IPS-11a (cell line): Measurements from ENCODE around the gene HS6ST2.
"Not testable (repeated sequence)": the region's sequence is repeated elsewhere in the genome, so short reads cannot be mapped to it uniquely, and the experiment has no call there.

ENCODE experiments used
- H3K4me3 ChIP-seq: one replicate; pipeline ENCODE4 v1.5.1; 2013; ENCODE audit warnings: low read depth, low read length, control low read depth

The HS6ST2 gene

DNA sequence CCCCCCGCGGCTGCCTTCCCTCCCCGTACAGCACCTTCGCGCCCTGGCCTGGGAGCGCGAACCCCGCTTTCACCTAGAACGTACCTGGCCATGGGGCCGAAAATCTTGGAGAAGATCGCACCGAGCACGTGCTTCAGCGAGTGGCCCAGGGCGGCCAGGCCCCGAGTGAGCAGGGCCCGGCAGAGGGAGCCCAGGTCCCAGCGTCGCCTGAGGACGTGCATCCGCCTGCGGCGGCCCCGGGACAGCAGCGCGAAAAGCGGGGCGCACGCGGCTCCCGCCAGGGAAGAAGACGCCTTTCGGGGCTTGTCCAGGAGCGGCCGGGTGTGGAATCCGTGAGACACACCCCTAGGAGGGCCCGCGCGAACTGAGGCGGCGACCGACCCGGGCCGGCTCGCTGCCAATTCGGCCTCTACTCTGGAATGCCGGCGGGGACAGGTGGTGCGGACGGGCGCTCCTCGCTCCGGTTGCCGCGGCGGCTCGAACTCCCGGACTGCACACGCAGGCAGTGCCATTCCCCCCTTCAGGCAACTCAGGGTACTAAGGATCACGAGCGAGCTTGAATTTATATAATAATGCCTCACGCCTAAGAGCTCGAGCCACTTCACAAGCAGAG is at the start of gene HS6ST2:
TSS of gene HS6ST2 (minus strand) at position 539 of the 613 bp plus-strand sequence.
- H3K4me3 ChIP-seq: peak within 1 kb of the TSS; percentile 27

- no peak overlapping the region for H3K4me3 ChIP-seq
Observed at GRCh38 chrX:133007458-133007857, 49.0 kb upstream of the HS6ST2 start.

DNA sequence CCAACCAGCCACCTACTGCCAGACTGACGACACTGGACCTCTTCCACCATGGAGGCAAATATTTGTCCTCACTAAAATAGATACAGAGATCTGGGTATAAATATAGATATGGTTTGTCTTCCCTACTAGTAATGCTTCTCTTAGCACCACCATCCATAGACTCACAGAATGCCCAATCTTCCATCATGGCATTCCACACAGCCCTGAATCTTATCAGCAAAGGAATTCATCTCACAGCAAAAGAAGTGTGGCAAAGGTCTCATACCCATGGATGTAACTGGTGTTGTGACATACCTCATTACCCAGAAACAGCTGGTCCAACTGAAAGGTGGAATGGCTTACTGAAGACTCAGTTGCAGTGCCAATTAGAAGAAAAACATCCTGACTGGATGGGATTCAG is 47.2 kb upstream of the HS6ST2 start:
- H3K4me3 ChIP-seq: no peak overlapping the region

GRCh38 chrX:133005042-133005441 is 46.6 kb upstream of the HS6ST2 start:
- no peak overlapping the region for H3K4me3 ChIP-seq

GRCh38 chrX:132999209-132999608 is 40.8 kb upstream of the HS6ST2 start:
- no peak overlapping the region for H3K4me3 ChIP-seq

- no peak overlapping the region for H3K4me3 ChIP-seq
Observed at GRCh38 chrX:132990835-132991234, 32.4 kb upstream of the HS6ST2 start.

DNA sequence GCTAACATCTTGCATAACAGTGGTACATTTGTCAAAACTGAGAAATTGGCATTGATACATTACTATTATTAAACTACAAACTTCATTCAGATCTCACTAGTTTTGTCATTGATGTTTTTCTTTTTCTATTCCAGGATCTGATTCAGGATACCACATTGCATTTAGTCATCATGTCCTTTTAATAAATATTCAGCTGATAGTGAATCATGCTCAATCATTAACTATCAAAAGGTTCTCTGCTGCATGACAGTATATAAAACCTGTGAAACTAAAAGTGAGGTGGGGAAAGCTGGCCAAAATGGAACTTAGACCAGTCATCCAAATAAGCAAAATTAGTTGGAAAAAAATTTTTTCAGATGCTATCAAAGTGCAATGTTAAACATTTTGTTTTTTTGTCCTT is 28.1 kb upstream of the HS6ST2 start:
- H3K4me3 ChIP-seq: no peak overlapping the region

DNA sequence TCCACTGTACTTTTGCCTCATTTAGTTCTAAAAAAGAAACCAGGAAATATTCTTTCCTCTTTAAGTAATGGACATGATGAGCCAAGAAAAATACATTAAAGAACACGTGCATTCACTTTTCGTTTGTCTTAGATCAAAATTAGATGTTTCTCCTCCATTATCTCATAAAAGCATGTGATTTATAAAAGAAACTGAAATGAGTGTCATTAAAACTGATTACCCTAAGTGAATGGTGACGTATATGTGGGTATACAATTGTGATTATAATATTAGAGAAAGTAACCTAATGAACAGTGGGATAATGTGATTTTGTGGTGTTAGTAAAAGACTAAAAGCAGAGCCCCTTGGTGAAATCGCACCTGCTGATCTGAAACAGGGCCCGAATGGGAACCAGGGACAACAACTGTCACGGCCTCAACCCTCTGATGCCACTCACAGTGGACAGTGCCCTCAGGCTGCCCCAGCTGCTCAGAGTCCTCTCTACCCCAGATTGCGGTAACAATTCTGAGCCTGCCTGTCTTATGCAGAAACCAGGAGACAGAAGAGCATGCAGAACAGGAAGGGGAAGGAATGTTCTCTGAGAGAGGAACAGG is 25.7 kb upstream of the HS6ST2 start:
- no peak overlapping the region for H3K4me3 ChIP-seq

- H3K4me3 ChIP-seq: no peak overlapping the region
Observed at GRCh38 chrX:132983496-132983895, 25.1 kb upstream of the HS6ST2 start.

GRCh38 chrX:132980035-132980434 is 21.6 kb upstream of the HS6ST2 start:
- not testable (repeated sequence) for H3K4me3 ChIP-seq

DNA sequence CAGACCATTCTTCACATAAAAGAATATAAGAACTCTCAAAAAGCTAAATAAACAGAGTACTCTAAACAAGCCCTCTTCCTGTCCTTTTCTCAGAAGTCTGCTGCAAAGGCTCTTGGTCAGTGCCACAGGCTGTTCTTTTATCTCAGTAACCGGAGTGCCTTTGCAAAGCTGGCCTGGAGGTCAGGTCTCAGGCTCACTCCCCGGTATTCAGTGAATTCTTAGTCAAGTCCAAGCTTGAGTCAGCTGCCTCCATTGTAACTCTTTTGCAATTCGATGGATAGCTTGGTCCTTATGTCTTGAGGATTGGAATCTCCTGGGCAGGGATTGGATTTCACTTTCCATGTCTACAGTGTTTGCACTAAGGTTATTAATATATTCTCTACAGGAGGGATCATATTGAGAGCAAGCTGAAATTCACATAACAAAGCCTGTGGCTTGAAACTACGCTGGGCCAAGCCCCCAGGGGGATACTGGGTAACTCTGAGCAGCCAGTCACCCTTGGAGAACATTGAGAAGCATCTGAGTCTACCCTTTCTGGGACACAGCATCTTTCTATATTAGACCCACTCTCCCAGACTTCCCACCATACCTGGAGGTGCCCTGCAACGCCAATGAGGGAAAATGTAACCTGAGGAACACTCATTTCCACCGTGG is 10.0 kb upstream of the HS6ST2 start:
- no peak overlapping the region for H3K4me3 ChIP-seq

DNA sequence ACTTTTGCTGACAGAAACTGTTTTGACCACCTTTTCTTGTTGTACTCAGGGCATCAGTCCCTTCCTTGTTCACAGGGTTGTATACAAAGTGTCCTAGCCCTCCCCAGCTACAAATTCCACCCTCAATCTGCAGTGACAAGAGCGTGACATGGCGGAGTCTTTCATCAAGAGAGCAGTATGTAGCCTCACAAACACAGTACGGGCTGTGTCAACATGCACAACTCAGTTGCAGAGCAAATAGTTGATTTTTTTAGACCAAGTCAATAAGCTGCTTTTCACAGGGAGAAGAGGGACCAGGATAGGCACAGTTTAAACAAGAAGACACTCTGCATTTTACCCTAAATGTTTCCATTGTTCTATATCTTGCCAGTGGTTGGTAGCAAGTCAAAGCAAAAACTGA is 8.6 kb upstream of the HS6ST2 start:
- no peak overlapping the region for H3K4me3 ChIP-seq

DNA sequence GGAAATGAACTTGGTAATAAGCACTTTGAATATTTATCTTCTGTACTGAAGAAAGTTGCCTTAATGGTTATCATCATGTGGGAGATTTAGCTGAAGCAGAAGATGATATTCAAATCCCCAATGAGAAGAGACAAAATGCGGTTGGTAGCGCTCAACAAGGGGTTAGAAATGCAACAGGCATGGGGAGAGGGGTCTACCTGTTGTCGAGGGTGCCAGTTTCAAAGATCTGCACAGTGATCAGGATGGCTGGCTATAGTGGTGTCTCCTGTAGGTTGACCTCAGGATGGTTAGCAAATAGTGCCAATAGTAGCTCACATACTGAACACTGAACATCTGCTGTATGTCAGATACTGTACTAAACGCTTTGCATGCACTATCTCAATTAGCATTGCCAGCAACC is 7.0 kb upstream of the HS6ST2 start:
- no peak overlapping the region for H3K4me3 ChIP-seq

DNA sequence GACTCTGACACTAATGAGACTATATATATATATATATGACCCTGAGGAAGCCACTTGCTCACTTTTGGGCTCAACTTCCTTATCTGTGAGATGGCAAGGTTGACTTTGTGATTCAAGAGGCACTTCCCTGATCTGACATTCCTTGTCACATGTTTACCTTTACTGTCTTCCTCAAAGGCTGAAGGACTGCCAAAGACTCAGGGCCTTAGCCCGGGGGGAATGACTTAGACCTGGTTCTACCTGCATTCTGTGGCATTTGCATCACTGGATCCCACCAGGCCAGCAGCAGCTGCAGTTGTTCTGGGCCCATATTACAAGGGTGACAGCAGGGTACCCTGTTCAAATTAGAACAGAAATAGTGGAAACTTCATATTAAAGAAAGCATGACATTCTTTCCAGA is 3.1 kb upstream of the HS6ST2 start:
- H3K4me3 ChIP-seq: no peak overlapping the region

DNA sequence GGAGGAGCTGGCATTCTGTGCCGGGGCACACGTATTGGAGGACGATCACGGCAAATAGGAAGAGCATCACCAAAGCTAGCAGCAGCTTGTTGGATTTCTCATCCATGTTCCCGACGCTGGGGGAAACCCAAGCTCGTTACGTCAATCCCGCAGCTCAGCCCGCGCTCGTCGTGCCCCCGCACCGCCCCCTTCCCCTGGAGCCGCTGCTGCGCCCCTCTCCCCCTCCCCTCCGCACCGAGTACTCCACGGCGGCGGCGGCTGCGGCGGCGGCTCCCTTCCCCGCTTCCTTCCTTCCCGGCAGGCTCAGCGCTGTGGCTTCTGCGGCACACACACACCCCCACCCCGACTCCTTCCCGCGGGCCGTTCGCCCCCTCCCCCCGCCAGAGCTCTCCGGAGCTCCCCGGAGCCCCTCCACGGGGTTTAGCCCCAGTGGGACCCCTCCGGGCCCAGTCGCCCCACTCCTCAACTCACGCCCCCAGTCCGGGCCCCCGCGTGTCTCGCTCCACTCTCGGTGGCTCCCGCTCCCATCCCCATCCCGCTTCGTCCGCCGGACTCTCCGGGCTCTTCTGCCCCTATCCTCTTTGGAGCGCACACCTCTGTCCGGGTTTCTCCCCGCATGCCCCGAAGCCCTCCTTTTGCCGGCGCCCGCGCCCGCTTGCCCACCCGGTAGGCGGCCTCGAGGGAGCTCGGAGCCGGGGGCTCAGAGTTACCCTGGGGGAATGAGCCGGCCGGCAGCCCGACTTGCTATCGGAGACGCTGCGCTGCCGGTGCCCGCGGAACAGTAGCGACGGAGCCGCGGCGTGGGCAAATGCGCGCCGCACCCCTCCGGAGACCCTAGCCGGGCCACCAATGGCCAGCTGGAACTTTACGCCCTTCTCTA is 978 bp downstream of the HS6ST2 start:
- H3K4me3 ChIP-seq: peak overlapping the region; percentile 48

GRCh38 chrX:132956421-132957210 is 1.8 kb downstream of the HS6ST2 start:
- peak overlapping the region; percentile 48 for H3K4me3 ChIP-seq

DNA sequence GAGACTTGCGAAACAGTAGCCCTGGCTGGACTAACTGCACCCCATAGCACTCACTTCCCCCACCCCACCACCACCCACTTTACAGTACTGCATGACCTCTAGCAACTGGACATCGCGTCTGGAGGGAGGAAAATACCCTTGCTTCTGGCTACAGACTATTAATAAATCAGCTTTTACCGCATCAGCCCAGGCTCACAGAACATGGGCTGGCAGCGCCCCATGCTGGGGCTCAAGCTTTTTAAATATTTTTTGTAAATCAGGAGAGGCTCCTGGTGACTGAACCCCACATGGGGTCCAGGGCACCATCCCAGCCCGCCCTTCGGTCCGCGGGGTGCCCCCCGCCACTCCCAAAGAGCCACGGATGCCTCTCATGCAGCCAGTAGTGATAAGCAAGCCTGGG is 2.7 kb downstream of the HS6ST2 start:
- H3K4me3 ChIP-seq: no peak overlapping the region

GRCh38 chrX:132954323-132954722 is 4.1 kb downstream of the HS6ST2 start:
- no peak overlapping the region for H3K4me3 ChIP-seq

- H3K4me3 ChIP-seq: no peak overlapping the region
Observed at GRCh38 chrX:132953354-132953753, 5.1 kb downstream of the HS6ST2 start.

- no peak overlapping the region for H3K4me3 ChIP-seq
Observed at GRCh38 chrX:132948648-132949260, 9.7 kb downstream of the HS6ST2 start.
